Panc1 (cell line): ENCODE data around the gene OARD1. TPM values are rescaled to one million over a fixed set of nuclear protein-coding genes. Genes with fewer than 3 reads are reported as not detected.

Source experiments
- ATAC-seq: fragments of 200-7000 bp; cut with Tn5 transposase; 2 replicates; pipeline ENCODE4 v1.9.1; 2020; ENCODE audit warnings: mild to moderate bottlenecking, moderate library complexity
- Bru-seq: library from RNA; stranded (reverse); fragments of 400-500 nt; gene quantifications from one replicate; lab custom pipeline; 2021; lab: Mats Ljungman, UMichigan
- BruChase-seq, 2 experiments: library from RNA; stranded (reverse); fragments of 400-500 nt; gene quantifications; one replicate each; lab custom pipeline; 2021; lab: Mats Ljungman, UMichigan
- BruUV-seq: library from RNA; stranded (reverse); fragments of 400-500 nt; replicated peaks from 2 replicates; lab custom pipeline; 2021; lab: Mats Ljungman, UMichigan
- CTCF ChIA-PET: fragments of 300-600 bp; sonication (Branson Sonifier 250); formaldehyde crosslinking; loops from one replicate; lab custom pipeline; 2022; ENCODE audit warnings: antibody characterized with exemption; lab: Charles Lee
- POLR2A ChIA-PET: fragments of 300-600 bp; sonication (Branson Sonifier 250); formaldehyde crosslinking; loops from one replicate; lab custom pipeline; 2022; ENCODE audit warnings: antibody characterized with exemption; lab: Charles Lee
- DNase-seq: peaks from one replicate; pipeline ENCODE4 v3.0.0-alpha.2; 2010; ENCODE audit warnings: low read depth, low spot score
- H3K27ac ChIP-seq: 2 replicates; pipeline ENCODE4 v1.5.1; 2011; ENCODE audit warnings: mild to moderate bottlenecking, low read length, inconsistent platforms
- H3K27me3 ChIP-seq: fragments of 200-500 bp; sonication (Bioruptor generic); 2 replicates; pipeline ENCODE4 v1.6.0; 2014; ENCODE audit warnings: low read length, inconsistent platforms; ENCODE audit not compliant: control insufficient read depth, insufficient read depth
- H3K36me3 ChIP-seq: fragments of 200-500 bp; sonication (Bioruptor generic); 2 replicates; pipeline ENCODE4 v1.5.1; 2014; ENCODE audit warnings: inconsistent platforms, mild to moderate bottlenecking, low read length, moderate library complexity; ENCODE audit not compliant: control insufficient read depth, insufficient read depth
- H3K4me1 ChIP-seq: 2 replicates; pipeline ENCODE4 v1.5.1; 2011; ENCODE audit warnings: inconsistent platforms, mild to moderate bottlenecking, low read length, moderate library complexity; ENCODE audit not compliant: control insufficient read depth, insufficient read depth
- H3K4me3 ChIP-seq, 2 experiments: 2 replicates each; pipeline ENCODE4 v1.5.1; 2011 to 2012; ENCODE audit warnings: low read depth in 2 of 2, low read length in 2 of 2, mild to moderate bottlenecking in 2 of 2, inconsistent platforms in 1 of 2, moderate library complexity in 1 of 2
- H3K9me3 ChIP-seq: fragments of 200-500 bp; sonication (Bioruptor generic); 2 replicates; pipeline ENCODE4 v1.5.1; 2014; ENCODE audit warnings: low read depth, mild to moderate bottlenecking, inconsistent platforms, low read length, moderate library complexity; ENCODE audit not compliant: control insufficient read depth, insufficient read depth
- CTCF ChIP-seq: fragments of 450-650 bp; IDR thresholded peaks from 2 replicates; pipeline ENCODE4 v1.5.1; 2017; ENCODE audit warnings: mild to moderate bottlenecking
- POLR2AphosphoS5 ChIP-seq: IDR thresholded peaks from 2 replicates; pipeline ENCODE4 v1.6.1; 2012; ENCODE audit warnings: mild to moderate bottlenecking, low read depth, low read length, moderate library complexity
- SIN3A ChIP-seq: IDR thresholded peaks from 2 replicates; pipeline ENCODE4 v1.6.1; 2012; ENCODE audit warnings: low read depth, mild to moderate bottlenecking, low read length, moderate library complexity, borderline replicate concordance; ENCODE audit not compliant: insufficient read depth
- TCF7L2 ChIP-seq: IDR thresholded peaks from 2 replicates; pipeline ENCODE4 v1.6.1; 2011; ENCODE audit warnings: mild to moderate bottlenecking, low read depth, low read length, inconsistent platforms
- in situ Hi-C: cut with HindIII; loops from 2 replicates; pipeline ENCODE4 v1.10.0; 2016; ENCODE audit warnings: low sequenced_read_pairs, low pct_unique_long_range_greater_than_20kb
- intact Hi-C: fragments of 100-400 bp; cut with micrococcal nuclease; formaldehyde crosslinking; loops from one replicate; pipeline ENCODE4 v1.10.0; 2022; ENCODE audit not compliant: unreplicated experiment
- long read RNA-seq: library from polyadenylated mRNA; unstranded; transcript quantifications from one replicate; pipeline ENCODE4 v2.0.0, GENCODE V29; 2021; ENCODE audit not compliant: unreplicated experiment
- polyA plus RNA-seq: library from polyadenylated mRNA; unstranded; fragments of >200 nt; gene quantifications from one replicate; pipeline ENCODE4 v1.2.1, GENCODE V29; 2012; ENCODE audit warnings: missing spikeins; ENCODE audit not compliant: insufficient read length
- total RNA-seq: library from RNA; stranded (reverse); gene quantifications from one replicate; pipeline ENCODE4 v1.2.1, GENCODE V29; 2021; ENCODE audit not compliant: unreplicated experiment
- TF ChIP-seq, protein P1 (sequence below), 2 experiments: IDR thresholded peaks; 2 replicates each; pipeline ENCODE4 v1.6.1; 2011 to 2012; ENCODE audit warnings: low read depth in 2 of 2, control low read depth in 1 of 2, low read length in 1 of 2, mild to moderate bottlenecking in 1 of 2, moderate library complexity in 1 of 2; ENCODE audit not compliant: insufficient read depth in 1 of 2

OARD1 gene, protein sequence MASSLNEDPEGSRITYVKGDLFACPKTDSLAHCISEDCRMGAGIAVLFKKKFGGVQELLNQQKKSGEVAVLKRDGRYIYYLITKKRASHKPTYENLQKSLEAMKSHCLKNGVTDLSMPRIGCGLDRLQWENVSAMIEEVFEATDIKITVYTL
- total RNA-seq: 18.2 TPM
- polyA plus RNA-seq: 15.1 TPM
- percentile 57 among the genes with signal in this experiment for Bru-seq, nascent RNA
- BruChase-seq, experiment 1, labeled RNA remaining after a 2-hour chase: percentile 54 among the genes with signal in this experiment
- BruChase-seq, experiment 2, labeled RNA remaining after a 6-hour chase: percentile 52 among the genes with signal in this experiment
- long read RNA-seq, partial matches to known transcripts: 4 of 26 reads
- long read RNA-seq, other reads (novel, unspliced or antisense): 9 of 26 reads

GRCh38 chr6:41071923-41072835 is at the start of gene OARD1:
TSS of gene OARD1 (minus strand) at chr6:41072356. CDS start at chr6:41071634, 722 bp downstream.
- BruUV-seq: no TSS peak
- Histone ChIP-seq H3K36me3 (no peaks in the 10 kb centered on the region; the same call in 1 of the 2 replicates), H3K4me1 (peaks cover 19% of the 10 kb centered on the region), H3K9me3 (no peaks in the 10 kb centered on the region), H3K4me3 (peak within 1 kb of the TSS; percentile 96 to 97), H3K27me3 (no peaks in the 10 kb centered on the region), H3K27ac (peak within 1 kb of the TSS; percentile 100)
- intact Hi-C loops (no loop called here), in situ Hi-C loops (no loop called here)
- CTCF ChIA-PET: interaction anchor here (0.6 to 0.7 kb wide), 2 partner anchors 19 to 33 kb away, joined by 3 read pairs; partner anchors contain the start of gene UNC5CL
- ATAC-seq (peak; percentile 89), DNase-seq (peak; percentile 98)
- POLR2A ChIA-PET: interaction anchor here (0.5 to 0.6 kb wide), 4 partner anchors 90 to 616 kb away, joined by 3 read pairs; no protein-coding TSS in a partner anchor
- TF ChIP-seq, protein P1, sequence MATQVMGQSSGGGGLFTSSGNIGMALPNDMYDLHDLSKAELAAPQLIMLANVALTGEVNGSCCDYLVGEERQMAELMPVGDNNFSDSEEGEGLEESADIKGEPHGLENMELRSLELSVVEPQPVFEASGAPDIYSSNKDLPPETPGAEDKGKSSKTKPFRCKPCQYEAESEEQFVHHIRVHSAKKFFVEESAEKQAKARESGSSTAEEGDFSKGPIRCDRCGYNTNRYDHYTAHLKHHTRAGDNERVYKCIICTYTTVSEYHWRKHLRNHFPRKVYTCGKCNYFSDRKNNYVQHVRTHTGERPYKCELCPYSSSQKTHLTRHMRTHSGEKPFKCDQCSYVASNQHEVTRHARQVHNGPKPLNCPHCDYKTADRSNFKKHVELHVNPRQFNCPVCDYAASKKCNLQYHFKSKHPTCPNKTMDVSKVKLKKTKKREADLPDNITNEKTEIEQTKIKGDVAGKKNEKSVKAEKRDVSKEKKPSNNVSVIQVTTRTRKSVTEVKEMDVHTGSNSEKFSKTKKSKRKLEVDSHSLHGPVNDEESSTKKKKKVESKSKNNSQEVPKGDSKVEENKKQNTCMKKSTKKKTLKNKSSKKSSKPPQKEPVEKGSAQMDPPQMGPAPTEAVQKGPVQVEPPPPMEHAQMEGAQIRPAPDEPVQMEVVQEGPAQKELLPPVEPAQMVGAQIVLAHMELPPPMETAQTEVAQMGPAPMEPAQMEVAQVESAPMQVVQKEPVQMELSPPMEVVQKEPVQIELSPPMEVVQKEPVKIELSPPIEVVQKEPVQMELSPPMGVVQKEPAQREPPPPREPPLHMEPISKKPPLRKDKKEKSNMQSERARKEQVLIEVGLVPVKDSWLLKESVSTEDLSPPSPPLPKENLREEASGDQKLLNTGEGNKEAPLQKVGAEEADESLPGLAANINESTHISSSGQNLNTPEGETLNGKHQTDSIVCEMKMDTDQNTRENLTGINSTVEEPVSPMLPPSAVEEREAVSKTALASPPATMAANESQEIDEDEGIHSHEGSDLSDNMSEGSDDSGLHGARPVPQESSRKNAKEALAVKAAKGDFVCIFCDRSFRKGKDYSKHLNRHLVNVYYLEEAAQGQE (IDR thresholded peaks at IDR 0.05; ENCODE audit: insufficient read depth in 1 of 2, low read depth in 2 of 2, low read length in 1 of 2): 0 out of 4 replicates have a peak, but pooled peaks of 1 of the 2 experiments have one; percentile 30
- peak; percentile 76; the same call in 1 of the 2 replicates for TF ChIP-seq SIN3A
- peak; percentile 88; the same call in 1 of the 2 replicates for TF ChIP-seq TCF7L2
- no peak for TF ChIP-seq CTCF
- TF ChIP-seq POLR2AphosphoS5: peak; percentile 70; the same call in 1 of the 2 replicates

- no peaks in the 10 kb centered on the region for H3K9me3 ChIP-seq
- no peak for ATAC-seq
- H3K4me1 ChIP-seq: no peaks in the 10 kb centered on the region
- intact Hi-C loops: no loop called here
- BruUV-seq: no TSS peak
- DNase-seq: no peak
- ChIA-PET CTCF (no interaction called here), POLR2A (no interaction called here)
- H3K36me3 ChIP-seq: no peaks in the 10 kb centered on the region
- H3K4me3 ChIP-seq: no peak overlapping the region
- no peaks in the 10 kb centered on the region; the same call in 1 of the 2 replicates for H3K27me3 ChIP-seq
- no peak overlapping the region for H3K27ac ChIP-seq
- TF ChIP-seq TCF7L2 (no peak), SIN3A (no peak), POLR2AphosphoS5 (no peak), CTCF (no peak)
- TF ChIP-seq, protein P1 (IDR thresholded peaks at IDR 0.05; ENCODE audit: insufficient read depth in 1 of 2, low read depth in 2 of 2, low read length in 1 of 2): no peak
- in situ Hi-C loops: no loop called here
Observed at GRCh38 chr6:41120058-41120457, 47.9 kb upstream of the OARD1 start.
